ENCODE measurements around the gene ATP6V1F.

DNA sequence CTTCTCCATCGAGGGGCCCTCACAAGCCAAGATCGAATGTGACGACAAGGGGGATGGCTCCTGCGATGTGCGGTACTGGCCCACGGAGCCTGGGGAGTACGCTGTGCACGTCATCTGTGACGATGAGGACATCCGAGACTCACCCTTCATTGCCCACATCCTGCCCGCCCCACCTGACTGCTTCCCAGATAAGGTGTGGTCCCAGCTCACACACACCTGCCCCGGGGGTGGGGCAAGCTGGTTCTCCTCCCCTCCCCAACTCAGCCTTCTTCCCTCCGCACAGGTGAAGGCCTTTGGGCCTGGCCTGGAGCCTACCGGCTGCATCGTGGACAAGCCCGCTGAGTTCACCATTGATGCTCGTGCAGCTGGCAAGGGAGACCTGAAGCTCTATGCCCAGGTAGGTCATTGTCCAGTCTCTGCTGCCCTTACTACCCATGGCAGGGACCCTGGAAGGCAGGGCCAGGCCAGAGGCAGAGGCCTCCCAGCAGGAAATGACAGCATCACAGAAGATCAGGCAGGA is 21.4 kb upstream of the ATP6V1F start:
- TF ChIP-seq, protein P1, sequence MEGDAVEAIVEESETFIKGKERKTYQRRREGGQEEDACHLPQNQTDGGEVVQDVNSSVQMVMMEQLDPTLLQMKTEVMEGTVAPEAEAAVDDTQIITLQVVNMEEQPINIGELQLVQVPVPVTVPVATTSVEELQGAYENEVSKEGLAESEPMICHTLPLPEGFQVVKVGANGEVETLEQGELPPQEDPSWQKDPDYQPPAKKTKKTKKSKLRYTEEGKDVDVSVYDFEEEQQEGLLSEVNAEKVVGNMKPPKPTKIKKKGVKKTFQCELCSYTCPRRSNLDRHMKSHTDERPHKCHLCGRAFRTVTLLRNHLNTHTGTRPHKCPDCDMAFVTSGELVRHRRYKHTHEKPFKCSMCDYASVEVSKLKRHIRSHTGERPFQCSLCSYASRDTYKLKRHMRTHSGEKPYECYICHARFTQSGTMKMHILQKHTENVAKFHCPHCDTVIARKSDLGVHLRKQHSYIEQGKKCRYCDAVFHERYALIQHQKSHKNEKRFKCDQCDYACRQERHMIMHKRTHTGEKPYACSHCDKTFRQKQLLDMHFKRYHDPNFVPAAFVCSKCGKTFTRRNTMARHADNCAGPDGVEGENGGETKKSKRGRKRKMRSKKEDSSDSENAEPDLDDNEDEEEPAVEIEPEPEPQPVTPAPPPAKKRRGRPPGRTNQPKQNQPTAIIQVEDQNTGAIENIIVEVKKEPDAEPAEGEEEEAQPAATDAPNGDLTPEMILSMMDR (conservative IDR thresholded peaks at IDR 0.05; ENCODE audit: low read length), result no peak
- TF ChIP-seq EZH2phosphoT487 (IDR thresholded peaks at IDR 0.05; ENCODE audit: borderline replicate concordance), result no peak

All from Loucy (cell line).